HEK293 (cell line): Measurements from ENCODE around the gene ADAMTSL4.

Source experiments
- ZNF16 ChIP-seq: fragments of 450-650 bp; formaldehyde crosslinking; IDR thresholded peaks from 2 replicates; pipeline ENCODE4 v1.5.1; 2016; ENCODE audit warnings: low read depth, missing biosample characterization, missing genetic modification characterization
- ZNF571 ChIP-seq: fragments of 450-650 bp; formaldehyde crosslinking; IDR thresholded peaks from 2 replicates; pipeline ENCODE4 v1.5.0; 2017; ENCODE audit warnings: missing biosample characterization, missing genetic modification characterization
- TF ChIP-seq, protein P1 (sequence below): fragments of 450-650 bp; formaldehyde crosslinking; IDR thresholded peaks from 2 replicates; pipeline ENCODE4 v1.5.1; 2016; ENCODE audit warnings: missing biosample characterization, missing genetic modification characterization

- no peak for TF ChIP-seq ZNF16 (tag by site-specific recombination)
- TF ChIP-seq, protein P1, sequence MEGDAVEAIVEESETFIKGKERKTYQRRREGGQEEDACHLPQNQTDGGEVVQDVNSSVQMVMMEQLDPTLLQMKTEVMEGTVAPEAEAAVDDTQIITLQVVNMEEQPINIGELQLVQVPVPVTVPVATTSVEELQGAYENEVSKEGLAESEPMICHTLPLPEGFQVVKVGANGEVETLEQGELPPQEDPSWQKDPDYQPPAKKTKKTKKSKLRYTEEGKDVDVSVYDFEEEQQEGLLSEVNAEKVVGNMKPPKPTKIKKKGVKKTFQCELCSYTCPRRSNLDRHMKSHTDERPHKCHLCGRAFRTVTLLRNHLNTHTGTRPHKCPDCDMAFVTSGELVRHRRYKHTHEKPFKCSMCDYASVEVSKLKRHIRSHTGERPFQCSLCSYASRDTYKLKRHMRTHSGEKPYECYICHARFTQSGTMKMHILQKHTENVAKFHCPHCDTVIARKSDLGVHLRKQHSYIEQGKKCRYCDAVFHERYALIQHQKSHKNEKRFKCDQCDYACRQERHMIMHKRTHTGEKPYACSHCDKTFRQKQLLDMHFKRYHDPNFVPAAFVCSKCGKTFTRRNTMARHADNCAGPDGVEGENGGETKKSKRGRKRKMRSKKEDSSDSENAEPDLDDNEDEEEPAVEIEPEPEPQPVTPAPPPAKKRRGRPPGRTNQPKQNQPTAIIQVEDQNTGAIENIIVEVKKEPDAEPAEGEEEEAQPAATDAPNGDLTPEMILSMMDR (tag by site-specific recombination), result no peak
- no peak for TF ChIP-seq ZNF571
Measured at GRCh38 chr1:150576367-150576711, 27.1 kb downstream of the ADAMTSL4 start.
